ENCODE measurements around the gene ANKLE1.
"Not testable (repeated sequence)": the region's sequence is repeated elsewhere in the genome, so short reads cannot be mapped to it uniquely, and the experiment has no call there.

The ANKLE1 gene

GRCh38 chr19:17266589-17266974 is 15.1 kb upstream of the ANKLE1 start:
- TF ChIP-seq, protein P1, sequence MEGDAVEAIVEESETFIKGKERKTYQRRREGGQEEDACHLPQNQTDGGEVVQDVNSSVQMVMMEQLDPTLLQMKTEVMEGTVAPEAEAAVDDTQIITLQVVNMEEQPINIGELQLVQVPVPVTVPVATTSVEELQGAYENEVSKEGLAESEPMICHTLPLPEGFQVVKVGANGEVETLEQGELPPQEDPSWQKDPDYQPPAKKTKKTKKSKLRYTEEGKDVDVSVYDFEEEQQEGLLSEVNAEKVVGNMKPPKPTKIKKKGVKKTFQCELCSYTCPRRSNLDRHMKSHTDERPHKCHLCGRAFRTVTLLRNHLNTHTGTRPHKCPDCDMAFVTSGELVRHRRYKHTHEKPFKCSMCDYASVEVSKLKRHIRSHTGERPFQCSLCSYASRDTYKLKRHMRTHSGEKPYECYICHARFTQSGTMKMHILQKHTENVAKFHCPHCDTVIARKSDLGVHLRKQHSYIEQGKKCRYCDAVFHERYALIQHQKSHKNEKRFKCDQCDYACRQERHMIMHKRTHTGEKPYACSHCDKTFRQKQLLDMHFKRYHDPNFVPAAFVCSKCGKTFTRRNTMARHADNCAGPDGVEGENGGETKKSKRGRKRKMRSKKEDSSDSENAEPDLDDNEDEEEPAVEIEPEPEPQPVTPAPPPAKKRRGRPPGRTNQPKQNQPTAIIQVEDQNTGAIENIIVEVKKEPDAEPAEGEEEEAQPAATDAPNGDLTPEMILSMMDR (IDR thresholded peaks at IDR 0.05; ENCODE audit: control extremely low read depth, extremely low read depth, low read depth, missing control alignments) = no peak
- POLR2A ChIA-PET = interaction anchor here (0.6 to 1.4 kb wide), 7 partner anchors 9 to 682 kb away, joined by 3 to 11 read pairs (median 4); partner anchors contain the start of genes DDA1 and USE1
- CTCF ChIA-PET = interaction anchor here (0.9 to 5.5 kb wide), 7 partner anchors 8 to 119 kb away, joined by 3 to 46 read pairs (median 3); partner anchors contain the start of genes ANKLE1 and DDA1
- no peak for DNase-seq (ENCODE audit: extremely low spot score)

- DNase-seq (ENCODE audit: extremely low spot score) = peak; percentile 98
- TF ChIP-seq, protein P1 (IDR thresholded peaks at IDR 0.05; ENCODE audit: control extremely low read depth, extremely low read depth, low read depth, missing control alignments) = no peak
- CTCF ChIA-PET = interaction anchor here (0.9 to 5.5 kb wide), 7 partner anchors 9 to 119 kb away, joined by 3 to 46 read pairs (median 3); partner anchors contain the start of genes ANKLE1 and DDA1
- POLR2A ChIA-PET = interaction anchor here (0.6 to 1.4 kb wide), 7 partner anchors 9 to 683 kb away, joined by 3 to 11 read pairs (median 4); partner anchors contain the start of genes DDA1 and USE1
Measured at GRCh38 chr19:17266975-17267788, 14.5 kb upstream of the ANKLE1 start, which contains the start of gene BABAM1. TSS of gene BABAM1 (plus strand) at chr19:17267443. CDS start at chr19:17268807, 1,364 bp downstream.

DNA sequence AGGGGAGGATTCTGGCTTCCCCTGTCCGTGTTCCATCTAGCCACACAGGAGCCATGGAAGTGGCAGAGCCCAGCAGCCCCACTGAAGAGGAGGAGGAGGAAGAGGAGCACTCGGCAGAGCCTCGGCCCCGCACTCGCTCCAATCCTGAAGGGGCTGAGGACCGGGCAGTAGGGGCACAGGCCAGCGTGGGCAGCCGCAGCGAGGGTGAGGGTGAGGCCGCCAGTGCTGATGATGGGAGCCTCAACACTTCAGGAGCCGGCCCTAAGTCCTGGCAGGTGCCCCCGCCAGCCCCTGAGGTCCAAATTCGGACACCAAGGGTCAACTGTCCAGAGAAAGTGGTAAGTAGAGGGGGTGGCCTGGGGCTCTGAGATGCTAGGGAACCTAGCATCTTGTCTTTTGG is 12.9 kb upstream of the ANKLE1 start:
- DNase-seq (ENCODE audit: extremely low spot score) = no peak
- ChIA-PET POLR2A (no interaction called here), CTCF (interaction anchor here (5.5 kb wide), 1 partner anchor 14 kb away, joined by 46 read pairs; the partner anchor contains the start of gene ANKLE1)
- TF ChIP-seq, protein P1 (IDR thresholded peaks at IDR 0.05; ENCODE audit: control extremely low read depth, extremely low read depth, low read depth, missing control alignments) = no peak

- CTCF ChIA-PET = interaction anchor here (1.0 kb wide), 1 partner anchor 58 kb away, joined by 3 read pairs; no protein-coding TSS in a partner anchor
- DNase-seq (ENCODE audit: extremely low spot score); POLR2A ChIA-PET: not testable (repeated sequence)
Measured at GRCh38 chr19:17274892-17275291, 6.8 kb upstream of the ANKLE1 start.

DNA sequence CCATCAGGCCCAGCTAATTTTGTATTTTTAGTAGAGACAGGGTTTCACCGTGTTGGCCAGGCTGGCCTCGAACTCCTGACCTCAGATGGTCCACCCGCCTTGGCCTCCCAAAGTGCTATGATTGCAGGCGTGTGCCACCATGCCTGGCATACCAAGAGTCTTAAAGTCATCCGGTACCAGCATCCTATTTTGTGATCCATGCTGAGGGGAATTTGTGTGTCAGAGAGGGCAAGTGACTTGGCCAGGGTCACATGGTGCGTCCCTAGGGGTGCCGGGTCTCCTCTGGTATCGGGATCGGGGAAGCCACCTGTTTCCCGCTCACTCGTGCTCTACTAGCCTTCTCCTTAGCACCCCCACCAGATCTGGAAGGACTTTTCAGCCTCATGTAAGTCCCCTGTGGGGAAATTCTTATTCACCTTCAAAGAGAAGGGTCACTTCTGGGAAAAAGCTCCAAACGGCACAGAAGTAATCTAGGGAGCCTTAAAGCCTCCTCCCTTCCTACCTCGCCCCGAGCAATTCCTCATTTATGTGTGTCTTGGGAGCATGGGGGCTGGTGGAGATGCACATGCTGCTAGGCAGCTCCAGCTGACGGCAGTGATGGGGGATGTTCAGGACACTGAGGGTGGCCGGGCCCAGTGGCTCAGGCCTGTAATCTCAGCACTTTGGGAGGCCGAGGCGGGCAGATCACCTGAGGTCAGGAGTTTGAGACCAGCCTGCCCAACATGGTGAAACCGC is 6.1 kb upstream of the ANKLE1 start:
- POLR2A ChIA-PET = interaction anchor here (0.8 kb wide), 1 partner anchor 9 kb away, joined by 3 read pairs; no protein-coding TSS in a partner anchor
- no peak for DNase-seq (ENCODE audit: extremely low spot score)
- TF ChIP-seq, protein P1 (IDR thresholded peaks at IDR 0.05; ENCODE audit: control extremely low read depth, extremely low read depth, low read depth, missing control alignments) = no peak

GRCh38 chr19:17279436-17279835 is 2.3 kb upstream of the ANKLE1 start:
- no peak for DNase-seq (ENCODE audit: extremely low spot score)
- ChIA-PET POLR2A (no interaction called here), CTCF (interaction anchor here (1.2 to 2.4 kb wide), 5 partner anchors 7 to 26 kb away, joined by 3 to 7 read pairs (median 5); partner anchors contain the start of gene MRPL34)
- TF ChIP-seq, protein P1 (IDR thresholded peaks at IDR 0.05; ENCODE audit: control extremely low read depth, extremely low read depth, low read depth, missing control alignments) = no peak

More for the DNA sequence above, 6.1 kb upstream of the ANKLE1 start:
- CTCF ChIA-PET = interaction anchor here (1.0 kb wide), 1 partner anchor 57 kb away, joined by 3 read pairs; no protein-coding TSS in a partner anchor
